GM23338 (cell line): ENCODE results near the gene PMM1. TPM values are rescaled to one million over a fixed set of nuclear protein-coding genes. Genes with fewer than 3 reads are reported as not detected.

ENCODE experiments used
- ATAC-seq: fragments of 200-7000 bp; cut with Tn5 transposase; 3 replicates; pipeline ENCODE4 v1.9.1; 2020
- DNase-seq: peaks from one replicate; pipeline ENCODE4 v3.0.0-alpha.2; 2015; ENCODE audit warnings: low spot score
- H2AFZ ChIP-seq: fragments of 200-600 bp; sonication (generic); 2 replicates; pipeline ENCODE4 v1.8.0; 2016; ENCODE audit warnings: antibody characterized with exemption, mild to moderate bottlenecking, moderate library complexity
- H3F3A ChIP-seq: fragments of 200-600 bp; sonication (generic); replicated peaks from 2 replicates; pipeline ENCODE4 v1.8.0; 2017; ENCODE audit warnings: antibody characterized with exemption, mixed run types, low read depth
- H3K27ac ChIP-seq: fragments of 200-600 bp; sonication (generic); 2 replicates; pipeline ENCODE4 v1.6.1; 2016; ENCODE audit warnings: low read depth
- H3K27me3 ChIP-seq: fragments of 200-600 bp; sonication (generic); 2 replicates; pipeline ENCODE4 v1.8.0; 2016; ENCODE audit warnings: mild to moderate bottlenecking, mixed run types, moderate library complexity; ENCODE audit not compliant: insufficient read depth
- H3K36me3 ChIP-seq: fragments of 200-600 bp; sonication (generic); 2 replicates; pipeline ENCODE4 v1.8.0; 2016; ENCODE audit warnings: mild to moderate bottlenecking; ENCODE audit not compliant: insufficient read depth
- H3K4me1 ChIP-seq: fragments of 200-600 bp; sonication (generic); 2 replicates; pipeline ENCODE4 v1.8.0; 2016; ENCODE audit warnings: mild to moderate bottlenecking, moderate library complexity; ENCODE audit not compliant: insufficient read depth
- H3K4me2 ChIP-seq: fragments of 200-600 bp; sonication (generic); 2 replicates; pipeline ENCODE4 v1.7.1; 2017; ENCODE audit warnings: mixed run types
- H3K4me3 ChIP-seq: fragments of 200-600 bp; sonication (generic); 2 replicates; pipeline ENCODE4 v1.6.1; 2016; ENCODE audit warnings: mixed run types
- H3K79me2 ChIP-seq: fragments of 200-600 bp; sonication (generic); replicated peaks from 2 replicates; pipeline ENCODE4 v1.8.0; 2017; ENCODE audit warnings: mild to moderate bottlenecking; ENCODE audit not compliant: insufficient read depth
- H3K9me2 ChIP-seq: fragments of 200-600 bp; sonication (generic); 2 replicates; pipeline ENCODE4 v1.8.0; 2017; ENCODE audit not compliant: insufficient read depth
- H4K20me1 ChIP-seq: fragments of 200-600 bp; sonication (generic); replicated peaks from 2 replicates; pipeline ENCODE4 v1.8.0; 2017; ENCODE audit warnings: mild to moderate bottlenecking; ENCODE audit not compliant: insufficient read depth
- H3K27ac Mint-ChIP-seq: 2 replicates; pipeline ENCODE4 v1.8.0; 2020; ENCODE audit warnings: inconsistent platforms, mild to moderate bottlenecking, moderate library complexity, mixed read lengths
- H3K27me3 Mint-ChIP-seq: 3 replicates; pipeline ENCODE4 v1.8.0; 2022; ENCODE audit warnings: low read depth, mild to moderate bottlenecking, moderate library complexity, mixed read lengths, inconsistent platforms; ENCODE audit not compliant: insufficient read depth, poor library complexity
- H3K36me3 Mint-ChIP-seq: 3 replicates; pipeline ENCODE4 v1.8.0; 2021; ENCODE audit warnings: low read depth, mild to moderate bottlenecking, inconsistent platforms, moderate library complexity, mixed read lengths
- H3K4me1 Mint-ChIP-seq: 3 replicates; pipeline ENCODE4 v1.8.0; 2020; ENCODE audit warnings: mild to moderate bottlenecking, inconsistent platforms, mixed read lengths
- H3K4me3 Mint-ChIP-seq: 3 replicates; pipeline ENCODE4 v1.8.0; 2021; ENCODE audit warnings: moderate library complexity, mild to moderate bottlenecking, inconsistent platforms, mixed read lengths
- H3K9me3 Mint-ChIP-seq: 3 replicates; pipeline ENCODE4 v1.8.0; 2020; ENCODE audit warnings: moderate library complexity, mild to moderate bottlenecking, inconsistent platforms, mixed read lengths
- CREB1 ChIP-seq: fragments of 250-450 bp; sonication (Bioruptor Pico); IDR thresholded peaks from 2 replicates; pipeline ENCODE4 v1.5.0; 2020; ENCODE audit warnings: low read depth, mild to moderate bottlenecking, moderate library complexity
- EZH2 ChIP-seq: fragments of 200-600 bp; sonication (generic); IDR thresholded peaks from one replicate; pipeline ENCODE4 v1.8.0; 2017; ENCODE audit warnings: antibody characterized with exemption, mild to moderate bottlenecking, low read depth; ENCODE audit not compliant: unreplicated experiment
- EZH2phosphoT487 ChIP-seq: fragments of 200-600 bp; sonication (generic); IDR thresholded peaks from one replicate; pipeline ENCODE4 v1.8.1; 2018; ENCODE audit warnings: antibody characterized with exemption; ENCODE audit not compliant: unreplicated experiment
- JUNB ChIP-seq: IDR thresholded peaks from one replicate; pipeline ENCODE4 v1.6.1; 2016; ENCODE audit warnings: antibody characterized with exemption; ENCODE audit not compliant: unreplicated experiment
- NANOG ChIP-seq: IDR thresholded peaks from 2 replicates; pipeline ENCODE4 v1.6.1; 2016; ENCODE audit warnings: antibody characterized with exemption, borderline replicate concordance
- STAT1 ChIP-seq: IDR thresholded peaks from one replicate; pipeline ENCODE4 v1.6.1; 2016; ENCODE audit warnings: antibody characterized with exemption; ENCODE audit not compliant: unreplicated experiment
- polyA plus RNA-seq: library from polyadenylated mRNA; unstranded; fragments of >200 nt; fragmentation: Nextera tagmentation; extraction: Ambion mirVana; gene quantifications from 2 replicates; pipeline ENCODE4 v1.2.1, GENCODE V29; 2016
- total RNA-seq: library from RNA; depleted of rRNA; stranded (reverse); fragments of >200 nt; shearing (Covaris generic); gene quantifications from 2 replicates; pipeline ENCODE4 v1.2.3, GENCODE V29; 2014
- TF ChIP-seq, protein P1 (sequence below), 2 experiments: fragments of 200-600 bp in 1 of 2; sonication (generic) in 1 of 2; conservative IDR thresholded peaks; 2 replicates each; pipeline versions ENCODE4 v1.5.1 to v1.6.1; 2016 to 2017; ENCODE audit warnings: antibody characterized with exemption in 2 of 2, low read depth in 2 of 2, mild to moderate bottlenecking in 2 of 2, moderate library complexity in 1 of 2
- TF ChIP-seq, protein P2 (sequence below): fragments of 250-450 bp; sonication (Bioruptor Pico); IDR thresholded peaks from 2 replicates; pipeline ENCODE4 v1.5.0; 2020; ENCODE audit warnings: mild to moderate bottlenecking, moderate library complexity
- TF ChIP-seq, protein P3 (sequence below): IDR thresholded peaks from 2 replicates; pipeline ENCODE4 v1.6.1; 2016; ENCODE audit warnings: antibody characterized with exemption

The PMM1 gene
- total and polyA plus RNA-seq, 2 experiments from 2014 or later: 8.7 to 9.9 TPM

DNA sequence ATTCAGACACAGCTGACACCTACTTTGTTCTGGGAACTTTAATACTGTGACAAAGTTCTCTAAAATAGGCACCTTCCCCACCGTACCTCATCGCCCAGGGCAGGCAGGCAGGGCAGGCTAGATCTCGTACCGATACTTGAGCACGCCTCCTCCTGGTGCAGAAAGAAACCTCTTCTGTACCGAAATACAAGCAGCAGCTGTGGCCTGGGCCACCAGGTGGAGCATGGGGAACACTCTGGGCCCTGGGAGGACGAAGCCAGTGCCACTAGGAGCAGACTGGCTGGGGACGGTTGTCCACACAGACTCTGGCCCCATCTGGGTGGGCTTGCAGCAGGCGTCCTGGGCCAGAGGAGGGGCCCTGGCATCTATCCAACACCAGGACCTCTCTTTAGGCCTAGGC is 12.8 kb downstream of the PMM1 start:
- H3K36me3 Mint-ChIP-seq: peaks cover 3% of the 10 kb centered on the region; the same call in 1 of the 3 replicates
- Histone ChIP-seq H3F3A (no peaks in the 10 kb centered on the region), H4K20me1 (no peaks in the 10 kb centered on the region; the same call in 1 of the 2 replicates), H3K79me2 (no peaks in the 10 kb centered on the region), H3K9me2 (no peaks in the 10 kb centered on the region), H3K36me3 (no peaks in the 10 kb centered on the region), H3K4me2 (no peak overlapping the region), H2AFZ (no peak overlapping the region), H3K27ac (no peak overlapping the region), H3K4me3 (no peak overlapping the region), H3K4me1 (no peaks in the 10 kb centered on the region), H3K27me3 (no peaks in the 10 kb centered on the region)
- H3K27me3 Mint-ChIP-seq: peaks cover 18% of the 10 kb centered on the region
- H3K27ac Mint-ChIP-seq: peak overlapping the region; percentile 78; the same call in 1 of the 2 replicates
- H3K4me1 Mint-ChIP-seq: peaks cover 3% of the 10 kb centered on the region; the same call in 1 of the 3 replicates
- ATAC-seq (peak; percentile 96), DNase-seq (peak; percentile 95)
- H3K4me3 Mint-ChIP-seq: no peak overlapping the region
- TF ChIP-seq CREB1 (CRISPR knock-in tag): 0 out of 2 replicates have a peak, but pooled peaks have one; percentile 15
- no peak for TF ChIP-seq NANOG
- TF ChIP-seq, protein P1, sequence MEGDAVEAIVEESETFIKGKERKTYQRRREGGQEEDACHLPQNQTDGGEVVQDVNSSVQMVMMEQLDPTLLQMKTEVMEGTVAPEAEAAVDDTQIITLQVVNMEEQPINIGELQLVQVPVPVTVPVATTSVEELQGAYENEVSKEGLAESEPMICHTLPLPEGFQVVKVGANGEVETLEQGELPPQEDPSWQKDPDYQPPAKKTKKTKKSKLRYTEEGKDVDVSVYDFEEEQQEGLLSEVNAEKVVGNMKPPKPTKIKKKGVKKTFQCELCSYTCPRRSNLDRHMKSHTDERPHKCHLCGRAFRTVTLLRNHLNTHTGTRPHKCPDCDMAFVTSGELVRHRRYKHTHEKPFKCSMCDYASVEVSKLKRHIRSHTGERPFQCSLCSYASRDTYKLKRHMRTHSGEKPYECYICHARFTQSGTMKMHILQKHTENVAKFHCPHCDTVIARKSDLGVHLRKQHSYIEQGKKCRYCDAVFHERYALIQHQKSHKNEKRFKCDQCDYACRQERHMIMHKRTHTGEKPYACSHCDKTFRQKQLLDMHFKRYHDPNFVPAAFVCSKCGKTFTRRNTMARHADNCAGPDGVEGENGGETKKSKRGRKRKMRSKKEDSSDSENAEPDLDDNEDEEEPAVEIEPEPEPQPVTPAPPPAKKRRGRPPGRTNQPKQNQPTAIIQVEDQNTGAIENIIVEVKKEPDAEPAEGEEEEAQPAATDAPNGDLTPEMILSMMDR (conservative IDR thresholded peaks at IDR 0.05; ENCODE audit: low read depth in 2 of 2): peak; percentile 82 to 99
- H3K9me3 Mint-ChIP-seq: no peaks in the 10 kb centered on the region; the same call in 2 of the 3 replicates

DNA sequence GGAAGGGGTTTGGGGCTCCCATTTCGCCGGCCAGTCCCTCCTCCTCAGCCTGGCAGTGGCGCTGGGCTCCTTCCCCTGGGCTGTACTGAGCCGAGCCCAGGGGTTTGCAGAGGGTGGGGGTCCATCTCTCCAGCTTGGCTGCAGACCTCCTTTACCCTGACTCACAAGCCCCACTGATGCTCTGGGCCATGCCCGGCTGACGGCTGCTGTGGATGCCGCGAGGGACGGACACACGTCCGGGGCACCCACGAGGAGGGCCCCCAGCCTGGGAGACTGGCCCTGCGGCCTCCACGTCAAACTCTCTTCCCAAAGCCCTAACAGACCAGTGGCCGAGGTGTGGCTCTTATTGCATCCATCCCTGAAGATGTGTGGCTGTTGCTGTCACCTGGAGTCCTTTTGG is 14.1 kb downstream of the PMM1 start:
- no peaks in the 10 kb centered on the region; the same call in 1 of the 2 replicates for H4K20me1 ChIP-seq
- H2AFZ ChIP-seq: no peak overlapping the region
- Mint-ChIP-seq H3K4me1 (peaks cover 3% of the 10 kb centered on the region; the same call in 1 of the 3 replicates), H3K9me3 (no peaks in the 10 kb centered on the region; the same call in 2 of the 3 replicates), H3K27ac (no peak overlapping the region), H3K36me3 (peaks cover 3% of the 10 kb centered on the region; the same call in 1 of the 3 replicates), H3K27me3 (peaks cover 15% of the 10 kb centered on the region), H3K4me3 (no peak overlapping the region)
- no peaks in the 10 kb centered on the region for H3K79me2 ChIP-seq
- no peak overlapping the region for H3K4me3 ChIP-seq
- H3K9me2 ChIP-seq: no peaks in the 10 kb centered on the region
- H3K4me2 ChIP-seq: no peak overlapping the region
- DNase-seq (no peak), ATAC-seq (no peak)
- H3K36me3 ChIP-seq: no peaks in the 10 kb centered on the region
- no peaks in the 10 kb centered on the region for H3K27me3 ChIP-seq
- H3K27ac ChIP-seq: no peak overlapping the region
- no peaks in the 10 kb centered on the region for H3F3A ChIP-seq
- H3K4me1 ChIP-seq: no peaks in the 10 kb centered on the region
- TF ChIP-seq EZH2: no peak
- no peak for TF ChIP-seq EZH2phosphoT487
- TF ChIP-seq, protein P2, sequence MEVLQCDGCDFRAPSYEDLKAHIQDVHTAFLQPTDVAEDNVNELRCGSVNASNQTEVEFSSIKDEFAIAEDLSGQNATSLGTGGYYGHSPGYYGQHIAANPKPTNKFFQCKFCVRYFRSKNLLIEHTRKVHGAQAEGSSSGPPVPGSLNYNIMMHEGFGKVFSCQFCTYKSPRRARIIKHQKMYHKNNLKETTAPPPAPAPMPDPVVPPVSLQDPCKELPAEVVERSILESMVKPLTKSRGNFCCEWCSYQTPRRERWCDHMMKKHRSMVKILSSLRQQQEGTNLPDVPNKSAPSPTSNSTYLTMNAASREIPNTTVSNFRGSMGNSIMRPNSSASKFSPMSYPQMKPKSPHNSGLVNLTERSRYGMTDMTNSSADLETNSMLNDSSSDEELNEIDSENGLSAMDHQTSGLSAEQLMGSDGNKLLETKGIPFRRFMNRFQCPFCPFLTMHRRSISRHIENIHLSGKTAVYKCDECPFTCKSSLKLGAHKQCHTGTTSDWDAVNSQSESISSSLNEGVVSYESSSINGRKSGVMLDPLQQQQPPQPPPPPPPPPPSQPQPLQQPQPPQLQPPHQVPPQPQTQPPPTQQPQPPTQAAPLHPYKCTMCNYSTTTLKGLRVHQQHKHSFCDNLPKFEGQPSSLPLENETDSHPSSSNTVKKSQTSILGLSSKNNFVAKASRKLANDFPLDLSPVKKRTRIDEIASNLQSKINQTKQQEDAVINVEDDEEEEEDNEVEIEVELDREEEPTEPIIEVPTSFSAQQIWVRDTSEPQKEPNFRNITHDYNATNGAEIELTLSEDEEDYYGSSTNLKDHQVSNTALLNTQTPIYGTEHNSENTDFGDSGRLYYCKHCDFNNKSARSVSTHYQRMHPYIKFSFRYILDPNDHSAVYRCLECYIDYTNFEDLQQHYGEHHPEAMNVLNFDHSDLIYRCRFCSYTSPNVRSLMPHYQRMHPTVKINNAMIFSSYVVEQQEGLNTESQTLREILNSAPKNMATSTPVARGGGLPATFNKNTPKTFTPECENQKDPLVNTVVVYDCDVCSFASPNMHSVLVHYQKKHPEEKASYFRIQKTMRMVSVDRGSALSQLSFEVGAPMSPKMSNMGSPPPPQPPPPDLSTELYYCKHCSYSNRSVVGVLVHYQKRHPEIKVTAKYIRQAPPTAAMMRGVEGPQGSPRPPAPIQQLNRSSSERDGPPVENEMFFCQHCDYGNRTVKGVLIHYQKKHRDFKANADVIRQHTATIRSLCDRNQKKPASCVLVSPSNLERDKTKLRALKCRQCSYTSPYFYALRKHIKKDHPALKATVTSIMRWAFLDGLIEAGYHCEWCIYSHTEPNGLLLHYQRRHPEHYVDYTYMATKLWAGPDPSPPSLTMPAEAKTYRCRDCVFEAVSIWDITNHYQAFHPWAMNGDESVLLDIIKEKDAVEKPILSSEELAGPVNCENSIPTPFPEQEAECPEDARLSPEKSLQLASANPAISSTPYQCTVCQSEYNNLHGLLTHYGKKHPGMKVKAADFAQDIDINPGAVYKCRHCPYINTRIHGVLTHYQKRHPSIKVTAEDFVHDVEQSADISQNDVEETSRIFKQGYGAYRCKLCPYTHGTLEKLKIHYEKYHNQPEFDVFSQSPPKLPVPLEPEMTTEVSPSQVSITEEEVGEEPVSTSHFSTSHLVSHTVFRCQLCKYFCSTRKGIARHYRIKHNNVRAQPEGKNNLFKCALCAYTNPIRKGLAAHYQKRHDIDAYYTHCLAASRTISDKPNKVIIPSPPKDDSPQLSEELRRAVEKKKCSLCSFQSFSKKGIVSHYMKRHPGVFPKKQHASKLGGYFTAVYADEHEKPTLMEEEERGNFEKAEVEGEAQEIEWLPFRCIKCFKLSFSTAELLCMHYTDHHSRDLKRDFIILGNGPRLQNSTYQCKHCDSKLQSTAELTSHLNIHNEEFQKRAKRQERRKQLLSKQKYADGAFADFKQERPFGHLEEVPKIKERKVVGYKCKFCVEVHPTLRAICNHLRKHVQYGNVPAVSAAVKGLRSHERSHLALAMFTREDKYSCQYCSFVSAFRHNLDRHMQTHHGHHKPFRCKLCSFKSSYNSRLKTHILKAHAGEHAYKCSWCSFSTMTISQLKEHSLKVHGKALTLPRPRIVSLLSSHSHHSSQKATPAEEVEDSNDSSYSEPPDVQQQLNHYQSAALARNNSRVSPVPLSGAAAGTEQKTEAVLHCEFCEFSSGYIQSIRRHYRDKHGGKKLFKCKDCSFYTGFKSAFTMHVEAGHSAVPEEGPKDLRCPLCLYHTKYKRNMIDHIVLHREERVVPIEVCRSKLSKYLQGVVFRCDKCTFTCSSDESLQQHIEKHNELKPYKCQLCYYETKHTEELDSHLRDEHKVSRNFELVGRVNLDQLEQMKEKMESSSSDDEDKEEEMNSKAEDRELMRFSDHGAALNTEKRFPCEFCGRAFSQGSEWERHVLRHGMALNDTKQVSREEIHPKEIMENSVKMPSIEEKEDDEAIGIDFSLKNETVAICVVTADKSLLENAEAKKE (CRISPR knock-in tag): no peak
- TF ChIP-seq, protein P3, sequence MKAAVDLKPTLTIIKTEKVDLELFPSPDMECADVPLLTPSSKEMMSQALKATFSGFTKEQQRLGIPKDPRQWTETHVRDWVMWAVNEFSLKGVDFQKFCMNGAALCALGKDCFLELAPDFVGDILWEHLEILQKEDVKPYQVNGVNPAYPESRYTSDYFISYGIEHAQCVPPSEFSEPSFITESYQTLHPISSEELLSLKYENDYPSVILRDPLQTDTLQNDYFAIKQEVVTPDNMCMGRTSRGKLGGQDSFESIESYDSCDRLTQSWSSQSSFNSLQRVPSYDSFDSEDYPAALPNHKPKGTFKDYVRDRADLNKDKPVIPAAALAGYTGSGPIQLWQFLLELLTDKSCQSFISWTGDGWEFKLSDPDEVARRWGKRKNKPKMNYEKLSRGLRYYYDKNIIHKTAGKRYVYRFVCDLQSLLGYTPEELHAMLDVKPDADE: no peak
- TF ChIP-seq CREB1 (CRISPR knock-in tag): no peak
- TF ChIP-seq JUNB: no peak
- no peak for TF ChIP-seq STAT1
